ENCODE data around the gene SCIN.

GRCh38 chr7:12539681-12540080 is 30.8 kb upstream of the SCIN start:
- no peak for TF ChIP-seq CTCF (conservative IDR thresholded peaks at IDR 0.05; ENCODE audit: low read length)
- no peak for TF ChIP-seq EZH2phosphoT487 (IDR thresholded peaks at IDR 0.05; ENCODE audit: borderline replicate concordance, low read depth, low read length)
